Adipocyte (in vitro differentiated cells): ENCODE measurements around the gene CASP9.

ENCODE experiments used
- DNase-seq: peaks from one replicate; pipeline ENCODE4 v3.0.0-alpha.2; 2015; ENCODE audit warnings: low read depth
- H3K27me3 ChIP-seq: replicated peaks from 2 replicates; pipeline ENCODE4 v1.7.0; 2013; ENCODE audit warnings: mild to moderate bottlenecking, low read length, moderate library complexity; ENCODE audit not compliant: control insufficient read depth, insufficient read depth
- H3K36me3 ChIP-seq: 2 replicates; pipeline ENCODE4 v1.7.0; 2013; ENCODE audit warnings: low read length, mild to moderate bottlenecking, moderate library complexity; ENCODE audit not compliant: control insufficient read depth, insufficient read depth, severe bottlenecking
- H3K4me1 ChIP-seq: 2 replicates; pipeline ENCODE4 v1.7.0; 2013; ENCODE audit warnings: mild to moderate bottlenecking, low read length, moderate library complexity; ENCODE audit not compliant: control insufficient read depth, insufficient read depth
- H3K4me3 ChIP-seq: 2 replicates; pipeline ENCODE4 v1.7.0; 2013; ENCODE audit warnings: mild to moderate bottlenecking, low read length, moderate library complexity
- H3K9ac ChIP-seq: 2 replicates; pipeline ENCODE4 v1.7.0; 2013; ENCODE audit warnings: mild to moderate bottlenecking, low read length, moderate library complexity
- H3K9me3 ChIP-seq: 2 replicates; pipeline ENCODE4 v1.7.0; 2013; ENCODE audit warnings: mild to moderate bottlenecking, low read length, moderate library complexity; ENCODE audit not compliant: control insufficient read depth

CASP9 gene

GRCh38 chr1:15543589-15544568, 19.9 kb upstream of the CASP9 start:
- Histone ChIP-seq H3K4me3 (no peak overlapping the region), H3K4me1 (peaks cover 12% of the 10 kb centered on the region), H3K36me3 (peaks cover 90% of the 10 kb centered on the region), H3K9ac (peak overlapping the region; percentile 32), H3K27me3 (no peaks in the 10 kb centered on the region), H3K9me3 (no peaks in the 10 kb centered on the region)
- DNase-seq = peak; percentile 60

GRCh38 chr1:15543251-15543588, 19.2 kb upstream of the CASP9 start:
- no peak for DNase-seq
- Histone ChIP-seq H3K9ac (peak overlapping the region; percentile 32), H3K9me3 (no peaks in the 10 kb centered on the region), H3K36me3 (peaks cover 88% of the 10 kb centered on the region), H3K4me3 (no peak overlapping the region), H3K27me3 (no peaks in the 10 kb centered on the region), H3K4me1 (peaks cover 12% of the 10 kb centered on the region)

GRCh38 chr1:15542388-15543250, 18.6 kb upstream of the CASP9 start:
- peaks cover 86% of the 10 kb centered on the region for H3K36me3 ChIP-seq
- H3K4me3 ChIP-seq = no peak overlapping the region
- peaks cover 12% of the 10 kb centered on the region for H3K4me1 ChIP-seq
- H3K27me3 ChIP-seq = no peaks in the 10 kb centered on the region
- no peak overlapping the region for H3K9ac ChIP-seq
- H3K9me3 ChIP-seq = no peaks in the 10 kb centered on the region
- DNase-seq = no peak

GRCh38 chr1:15541231-15541792, 17.3 kb upstream of the CASP9 start:
- DNase-seq = no peak
- Histone ChIP-seq H3K9me3 (no peaks in the 10 kb centered on the region), H3K36me3 (peaks cover 85% of the 10 kb centered on the region), H3K4me3 (no peak overlapping the region), H3K9ac (no peak overlapping the region), H3K4me1 (peaks cover 12% of the 10 kb centered on the region), H3K27me3 (no peaks in the 10 kb centered on the region)

- H3K9ac ChIP-seq = no peak overlapping the region
- H3K36me3 ChIP-seq = peaks cover 84% of the 10 kb centered on the region
- DNase-seq = peak; percentile 19
- no peak overlapping the region for H3K4me3 ChIP-seq
- no peaks in the 10 kb centered on the region for H3K9me3 ChIP-seq
- no peaks in the 10 kb centered on the region for H3K27me3 ChIP-seq
- peaks cover 12% of the 10 kb centered on the region for H3K4me1 ChIP-seq
Measured at GRCh38 chr1:15540186-15540585, 16.2 kb upstream of the CASP9 start.

- Histone ChIP-seq H3K9me3 (no peaks in the 10 kb centered on the region), H3K4me3 (no peak overlapping the region), H3K36me3 (peaks cover 83% of the 10 kb centered on the region), H3K4me1 (peaks cover 9% of the 10 kb centered on the region), H3K9ac (no peak overlapping the region), H3K27me3 (no peaks in the 10 kb centered on the region)
- DNase-seq = no peak
Measured at GRCh38 chr1:15538771-15539170, 14.8 kb upstream of the CASP9 start.

GRCh38 chr1:15531682-15532081, 7.7 kb upstream of the CASP9 start:
- Histone ChIP-seq H3K9me3 (no peaks in the 10 kb centered on the region), H3K36me3 (peaks cover 36% of the 10 kb centered on the region), H3K27me3 (no peaks in the 10 kb centered on the region), H3K9ac (no peak overlapping the region), H3K4me1 (peaks cover 11% of the 10 kb centered on the region), H3K4me3 (no peak overlapping the region)
- DNase-seq = no peak

GRCh38 chr1:15531003-15531402, 7.0 kb upstream of the CASP9 start:
- Histone ChIP-seq H3K27me3 (no peaks in the 10 kb centered on the region), H3K4me1 (peaks cover 15% of the 10 kb centered on the region), H3K9me3 (no peaks in the 10 kb centered on the region), H3K36me3 (peaks cover 30% of the 10 kb centered on the region), H3K4me3 (no peak overlapping the region), H3K9ac (no peak overlapping the region)
- no peak for DNase-seq

- H3K9me3 ChIP-seq = no peaks in the 10 kb centered on the region
- peak within 1 kb of the TSS; percentile 89 for H3K9ac ChIP-seq
- no peaks in the 10 kb centered on the region for H3K27me3 ChIP-seq
- peaks cover 29% of the 10 kb centered on the region for H3K4me1 ChIP-seq
- peaks cover 9% of the 10 kb centered on the region for H3K36me3 ChIP-seq
- DNase-seq = peak; percentile 100
- H3K4me3 ChIP-seq = peak within 1 kb of the TSS; percentile 87
Measured at GRCh38 chr1:15526490-15527339, 2.7 kb upstream of the CASP9 start, which contains the start of gene DNAJC16. TSS of gene DNAJC16 (plus strand) at chr1:15526848. CDS start at chr1:15529106, 2,258 bp downstream.

- H3K4me3 ChIP-seq = peak overlapping the region; percentile 87
- H3K36me3 ChIP-seq = peaks cover 7% of the 10 kb centered on the region
- no peak for DNase-seq
- H3K9ac ChIP-seq = peak overlapping the region; percentile 62
- no peaks in the 10 kb centered on the region for H3K27me3 ChIP-seq
- no peaks in the 10 kb centered on the region for H3K9me3 ChIP-seq
- peaks cover 29% of the 10 kb centered on the region for H3K4me1 ChIP-seq
Measured at GRCh38 chr1:15526021-15526489, 2.0 kb upstream of the CASP9 start.
